ENCODE data around the gene NOC2L. TPM values are rescaled to one million over a fixed set of nuclear protein-coding genes. Genes with fewer than 3 reads are reported as not detected.
A peak's percentile ranks its signal among the peaks of the same experiment; 100 is the strongest.

Gene NOC2L
- polyA plus RNA-seq, 1 donor: 49.2 TPM

GRCh38 chr1:967466-968343, 8.6 kb upstream of the NOC2L start:
- Histone ChIP-seq H3K36me3 (ENCODE audit: control insufficient read depth, insufficient read depth, low read length) (no peaks in the 10 kb centered on the region), H3K27me3 (ENCODE audit: control insufficient read depth, insufficient read depth, low read length) (peaks cover 68% of the 10 kb centered on the region), H3K4me3 (ENCODE audit: low read length) (no peak overlapping the region), H3K9me3 (ENCODE audit: control insufficient read depth, low read depth, low read length) (peaks cover 30% of the 10 kb centered on the region), H3K4me1 (ENCODE audit: control insufficient read depth, insufficient read depth, low read length) (peaks cover 18% of the 10 kb centered on the region), H3K27ac (ENCODE audit: low read length) (no peak overlapping the region)
- no peak for DNase-seq
- no CpG with 5 or more reads among the region's 23 CpGs for WGBS (ENCODE audit: insufficient coverage, low lambda C conversion rate)

- Histone ChIP-seq H3K36me3 (ENCODE audit: control insufficient read depth, insufficient read depth, low read length) (no peaks in the 10 kb centered on the region), H3K4me3 (ENCODE audit: low read length) (peak overlapping the region; percentile 48), H3K9me3 (ENCODE audit: control insufficient read depth, low read depth, low read length) (peaks cover 31% of the 10 kb centered on the region), H3K27ac (ENCODE audit: low read length) (peak overlapping the region; percentile 56), H3K27me3 (ENCODE audit: control insufficient read depth, insufficient read depth, low read length) (peaks cover 61% of the 10 kb centered on the region), H3K4me1 (ENCODE audit: control insufficient read depth, insufficient read depth, low read length) (peaks cover 18% of the 10 kb centered on the region)
- no CpG with 5 or more reads among the region's 60 CpGs for WGBS (ENCODE audit: insufficient coverage, low lambda C conversion rate)
- peak; percentile 54 to 82 for DNase-seq
Observed at GRCh38 chr1:966704-967300, 7.7 kb upstream of the NOC2L start.

- peaks cover 21% of the 10 kb centered on the region for H3K4me1 ChIP-seq (ENCODE audit: control insufficient read depth, insufficient read depth, low read length)
- DNase-seq: peak in 1 of 2 donors; percentile 61
- H3K9me3 ChIP-seq (ENCODE audit: control insufficient read depth, low read depth, low read length): peaks cover 34% of the 10 kb centered on the region
- no CpG with 5 or more reads among the region's 31 CpGs for WGBS (ENCODE audit: insufficient coverage, low lambda C conversion rate)
- H3K27me3 ChIP-seq (ENCODE audit: control insufficient read depth, insufficient read depth, low read length): peaks cover 58% of the 10 kb centered on the region
- peak within 1 kb of the TSS; percentile 56 for H3K27ac ChIP-seq (ENCODE audit: low read length)
- H3K4me3 ChIP-seq (ENCODE audit: low read length): peak within 1 kb of the TSS; percentile 48
- H3K36me3 ChIP-seq (ENCODE audit: control insufficient read depth, insufficient read depth, low read length): no peaks in the 10 kb centered on the region
Observed at GRCh38 chr1:966135-966703, 7.2 kb upstream of the NOC2L start, which contains the start of gene PLEKHN1. Gene PLEKHN1 (plus strand): TSS chr1:966482. CDS start chr1:966532, 50 bp downstream.

- WGBS (ENCODE audit: insufficient coverage, low lambda C conversion rate): no CpG with 5 or more reads among the region's 26 CpGs
- DNase-seq: no peak
- H3K27ac ChIP-seq (ENCODE audit: low read length): no peak overlapping the region
Observed at GRCh38 chr1:965526-966134, 6.6 kb upstream of the NOC2L start.

GRCh38 chr1:964691-965525, 5.9 kb upstream of the NOC2L start:
- Histone ChIP-seq H3K4me3 (ENCODE audit: low read length) (no peak overlapping the region), H3K4me1 (ENCODE audit: control insufficient read depth, insufficient read depth, low read length) (peaks cover 25% of the 10 kb centered on the region), H3K27ac (ENCODE audit: low read length) (no peak overlapping the region), H3K9me3 (ENCODE audit: control insufficient read depth, low read depth, low read length) (peaks cover 27% of the 10 kb centered on the region), H3K36me3 (ENCODE audit: control insufficient read depth, insufficient read depth, low read length) (no peaks in the 10 kb centered on the region), H3K27me3 (ENCODE audit: control insufficient read depth, insufficient read depth, low read length) (peaks cover 48% of the 10 kb centered on the region)
- WGBS (ENCODE audit: insufficient coverage, low lambda C conversion rate): no CpG with 5 or more reads among the region's 51 CpGs
- no peak for DNase-seq

More at GRCh38 chr1:965526-966134, 6.6 kb upstream of the NOC2L start:
- peaks cover 34% of the 10 kb centered on the region for H3K9me3 ChIP-seq (ENCODE audit: control insufficient read depth, low read depth, low read length)
- H3K27me3 ChIP-seq (ENCODE audit: control insufficient read depth, insufficient read depth, low read length): peaks cover 54% of the 10 kb centered on the region
- no peak overlapping the region for H3K4me3 ChIP-seq (ENCODE audit: low read length)
- peaks cover 21% of the 10 kb centered on the region for H3K4me1 ChIP-seq (ENCODE audit: control insufficient read depth, insufficient read depth, low read length)
- no peaks in the 10 kb centered on the region for H3K36me3 ChIP-seq (ENCODE audit: control insufficient read depth, insufficient read depth, low read length)

- peaks cover 25% of the 10 kb centered on the region for H3K4me1 ChIP-seq (ENCODE audit: control insufficient read depth, insufficient read depth, low read length)
- WGBS (ENCODE audit: insufficient coverage, low lambda C conversion rate): no CpG with 5 or more reads among the region's 47 CpGs
Observed at GRCh38 chr1:963746-964525, 4.9 kb upstream of the NOC2L start.

GRCh38 chr1:963301-963651, 4.2 kb upstream of the NOC2L start:
- H3K27me3 ChIP-seq (ENCODE audit: control insufficient read depth, insufficient read depth, low read length): peaks cover 35% of the 10 kb centered on the region
- no peak overlapping the region for H3K4me3 ChIP-seq (ENCODE audit: low read length)
- DNase-seq: peak in 1 of 2 donors; percentile 82
- peaks cover 25% of the 10 kb centered on the region for H3K4me1 ChIP-seq (ENCODE audit: control insufficient read depth, insufficient read depth, low read length)
- H3K9me3 ChIP-seq (ENCODE audit: control insufficient read depth, low read depth, low read length): peaks cover 27% of the 10 kb centered on the region
- no peak overlapping the region for H3K27ac ChIP-seq (ENCODE audit: low read length)
- no peaks in the 10 kb centered on the region for H3K36me3 ChIP-seq (ENCODE audit: control insufficient read depth, insufficient read depth, low read length)
- no CpG with 5 or more reads among the region's 16 CpGs for WGBS (ENCODE audit: insufficient coverage, low lambda C conversion rate)

More at GRCh38 chr1:963746-964525, 4.9 kb upstream of the NOC2L start:
- Histone ChIP-seq H3K27me3 (ENCODE audit: control insufficient read depth, insufficient read depth, low read length) (peaks cover 42% of the 10 kb centered on the region), H3K36me3 (ENCODE audit: control insufficient read depth, insufficient read depth, low read length) (no peaks in the 10 kb centered on the region), H3K27ac (ENCODE audit: low read length) (no peak overlapping the region), H3K4me3 (ENCODE audit: low read length) (no peak overlapping the region), H3K9me3 (ENCODE audit: control insufficient read depth, low read depth, low read length) (peaks cover 27% of the 10 kb centered on the region)
- no peak for DNase-seq

- Histone ChIP-seq H3K9me3 (ENCODE audit: control insufficient read depth, low read depth, low read length) (peaks cover 26% of the 10 kb centered on the region), H3K27ac (ENCODE audit: low read length) (no peak overlapping the region), H3K4me1 (ENCODE audit: control insufficient read depth, insufficient read depth, low read length) (peaks cover 28% of the 10 kb centered on the region), H3K36me3 (ENCODE audit: control insufficient read depth, insufficient read depth, low read length) (no peaks in the 10 kb centered on the region), H3K4me3 (ENCODE audit: low read length) (no peak overlapping the region), H3K27me3 (ENCODE audit: control insufficient read depth, insufficient read depth, low read length) (peaks cover 29% of the 10 kb centered on the region)
- WGBS (ENCODE audit: insufficient coverage, low lambda C conversion rate): no CpG with 5 or more reads among the region's 57 CpGs
- DNase-seq: no peak
Observed at GRCh38 chr1:962381-963300, 3.6 kb upstream of the NOC2L start.

Data from large intestine (tissue), 3 donors.